MCF 10A (cell line): Measurements from ENCODE around the gene SP140. TPM values are rescaled to one million over a fixed set of nuclear protein-coding genes. Genes with fewer than 3 reads are reported as not detected.
"Not testable (repeated sequence)": the region's sequence is repeated elsewhere in the genome, so short reads cannot be mapped to it uniquely, and the experiment has no call there.

Experiments
- BruUV-seq: library from RNA; stranded (reverse); fragments of 400-500 nt; replicated peaks from 2 replicates; lab custom pipeline; 2021; lab: Mats Ljungman, UMichigan
- CTCF ChIA-PET: fragments of 300-600 bp; sonication (Branson Sonifier 250); formaldehyde crosslinking; extraction: SDS; loops from one replicate; lab custom pipeline; 2021; ENCODE audit warnings: antibody characterized with exemption, inconsistent platforms; lab: Yijun Ruan, JAX
- POLR2A ChIA-PET: fragments of 300-600, 350-650 bp; sonication (Branson Sonifier 250); formaldehyde crosslinking; extraction: SDS; loops from one replicate; lab custom pipeline; 2020; ENCODE audit warnings: antibody characterized with exemption, inconsistent platforms; lab: Yijun Ruan, JAX
- DNase-seq: peaks from one replicate; pipeline ENCODE4 v3.0.0-alpha.2; 2018; ENCODE audit not compliant: unreplicated experiment
- H3K27ac Mint-ChIP-seq: one replicate; pipeline ENCODE4 v1.8.0; 2022; ENCODE audit warnings: mild to moderate bottlenecking, low read depth, mixed read lengths; ENCODE audit not compliant: unreplicated experiment
- H3K27me3 Mint-ChIP-seq: one replicate; pipeline ENCODE4 v1.8.0; 2022; ENCODE audit warnings: mixed read lengths; ENCODE audit not compliant: insufficient read depth, unreplicated experiment
- H3K36me3 Mint-ChIP-seq: one replicate; pipeline ENCODE4 v1.8.0; 2022; ENCODE audit warnings: mild to moderate bottlenecking, moderate library complexity, mixed read lengths; ENCODE audit not compliant: insufficient read depth, unreplicated experiment
- H3K4me1 Mint-ChIP-seq: one replicate; pipeline ENCODE4 v1.8.0; 2022; ENCODE audit warnings: mixed read lengths; ENCODE audit not compliant: insufficient read depth, unreplicated experiment
- H3K4me3 Mint-ChIP-seq: one replicate; pipeline ENCODE4 v1.8.0; 2022; ENCODE audit warnings: mild to moderate bottlenecking, moderate library complexity, mixed read lengths; ENCODE audit not compliant: unreplicated experiment
- H3K9me3 Mint-ChIP-seq: one replicate; pipeline ENCODE4 v1.8.0; 2022; ENCODE audit warnings: mixed read lengths; ENCODE audit not compliant: unreplicated experiment
- intact Hi-C: fragments of 100-400 bp; cut with micrococcal nuclease; formaldehyde crosslinking; loops from 2 replicates; pipeline ENCODE4 v1.14.1; 2022
- total RNA-seq: library from RNA; stranded (reverse); gene quantifications from 2 replicates; pipeline ENCODE4 v1.2.3, GENCODE V29; 2022
- TF ChIP-seq, protein P1 (sequence below): fragments of 200-600 bp; IDR thresholded peaks from one replicate; pipeline ENCODE4 v1.8.0; 2022; ENCODE audit warnings: antibody characterized with exemption, mild to moderate bottlenecking; ENCODE audit not compliant: unreplicated experiment

Gene SP140
- total RNA-seq, 1 experiment from 2014 or later = not detected

DNA sequence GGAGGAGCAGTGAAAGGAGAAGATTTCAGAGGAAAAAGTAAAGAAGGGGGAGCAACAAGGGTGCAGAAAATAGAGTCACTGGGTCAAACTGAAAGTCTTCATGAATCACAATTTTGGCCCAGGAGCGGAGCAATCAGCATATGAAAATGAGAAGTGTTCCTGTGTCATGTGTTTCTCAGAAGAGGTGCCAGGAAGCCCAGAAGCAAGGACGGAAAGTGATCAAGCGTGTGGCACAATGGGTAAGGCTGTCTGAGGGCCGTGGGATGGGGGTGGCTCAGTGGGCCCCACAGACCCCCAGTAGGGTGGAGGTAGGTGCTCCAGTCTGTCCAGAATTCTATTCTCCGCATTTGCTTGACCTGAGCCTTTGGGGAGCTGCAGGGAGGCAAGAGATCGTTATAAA is 44.2 kb downstream of the SP140 start:
- H3K9me3 Mint-ChIP-seq = peaks cover 18% of the 10 kb centered on the region

GRCh38 chr2:230282936-230283335 is 57.4 kb downstream of the SP140 start:
- Mint-ChIP-seq H3K36me3 (no peaks in the 10 kb centered on the region), H3K9me3 (no peaks in the 10 kb centered on the region), H3K4me3 (no peak overlapping the region), H3K27me3 (peaks cover 28% of the 10 kb centered on the region), H3K27ac (no peak overlapping the region), H3K4me1 (no peaks in the 10 kb centered on the region)
- BruUV-seq = no TSS peak
- CTCF ChIA-PET = no interaction called here
- POLR2A ChIA-PET = no interaction called here
- intact Hi-C loops = no loop called here
- TF ChIP-seq, protein P1, sequence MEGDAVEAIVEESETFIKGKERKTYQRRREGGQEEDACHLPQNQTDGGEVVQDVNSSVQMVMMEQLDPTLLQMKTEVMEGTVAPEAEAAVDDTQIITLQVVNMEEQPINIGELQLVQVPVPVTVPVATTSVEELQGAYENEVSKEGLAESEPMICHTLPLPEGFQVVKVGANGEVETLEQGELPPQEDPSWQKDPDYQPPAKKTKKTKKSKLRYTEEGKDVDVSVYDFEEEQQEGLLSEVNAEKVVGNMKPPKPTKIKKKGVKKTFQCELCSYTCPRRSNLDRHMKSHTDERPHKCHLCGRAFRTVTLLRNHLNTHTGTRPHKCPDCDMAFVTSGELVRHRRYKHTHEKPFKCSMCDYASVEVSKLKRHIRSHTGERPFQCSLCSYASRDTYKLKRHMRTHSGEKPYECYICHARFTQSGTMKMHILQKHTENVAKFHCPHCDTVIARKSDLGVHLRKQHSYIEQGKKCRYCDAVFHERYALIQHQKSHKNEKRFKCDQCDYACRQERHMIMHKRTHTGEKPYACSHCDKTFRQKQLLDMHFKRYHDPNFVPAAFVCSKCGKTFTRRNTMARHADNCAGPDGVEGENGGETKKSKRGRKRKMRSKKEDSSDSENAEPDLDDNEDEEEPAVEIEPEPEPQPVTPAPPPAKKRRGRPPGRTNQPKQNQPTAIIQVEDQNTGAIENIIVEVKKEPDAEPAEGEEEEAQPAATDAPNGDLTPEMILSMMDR = no peak
- DNase-seq = no peak

More for the DNA sequence above, 44.2 kb downstream of the SP140 start:
- TF ChIP-seq, protein P1 = no peak
- Mint-ChIP-seq H3K27ac (no peak overlapping the region), H3K27me3 (peaks cover 10% of the 10 kb centered on the region), H3K4me3 (no peak overlapping the region), H3K36me3 (no peaks in the 10 kb centered on the region), H3K4me1 (no peaks in the 10 kb centered on the region)
- POLR2A ChIA-PET = no interaction called here
- BruUV-seq = no TSS peak
- intact Hi-C loops = no loop called here
- no peak for DNase-seq
- CTCF ChIA-PET = no interaction called here

DNA sequence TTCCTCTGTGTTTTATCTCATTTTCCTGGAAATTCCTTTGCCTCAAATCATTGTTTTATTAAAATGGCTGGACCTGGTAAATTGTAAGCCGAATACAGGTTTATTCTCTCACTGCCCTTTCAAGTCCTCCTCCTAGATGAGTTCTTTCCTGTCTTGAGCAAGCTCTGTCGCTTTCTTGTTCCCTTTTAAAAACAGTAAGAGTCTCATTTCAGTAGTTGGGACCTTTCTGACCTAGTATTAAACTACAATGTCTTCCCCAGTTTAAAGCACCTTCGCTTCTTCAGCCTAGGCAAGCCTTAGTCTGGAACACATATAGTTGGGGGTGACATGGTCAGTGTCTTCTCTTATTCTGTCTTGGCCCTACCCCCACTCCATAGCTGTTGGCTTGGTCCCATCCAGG is 60.5 kb downstream of the SP140 start:
- CTCF ChIA-PET = no interaction called here
- Mint-ChIP-seq H3K4me1 (no peaks in the 10 kb centered on the region), H3K9me3 (peaks cover 7% of the 10 kb centered on the region), H3K27me3 (peaks cover 21% of the 10 kb centered on the region), H3K27ac (no peak overlapping the region), H3K4me3 (no peak overlapping the region), H3K36me3 (no peaks in the 10 kb centered on the region)
- TF ChIP-seq, protein P1 = no peak
- POLR2A ChIA-PET = no interaction called here
- BruUV-seq = no TSS peak
- no peak for DNase-seq
- intact Hi-C loops = no loop called here

- H3K9me3 Mint-ChIP-seq, H3K36me3 Mint-ChIP-seq, BruUV-seq, H3K27ac Mint-ChIP-seq, H3K4me1 Mint-ChIP-seq, CTCF ChIA-PET, H3K4me3 Mint-ChIP-seq, intact Hi-C loops: not testable (repeated sequence)
- POLR2A ChIA-PET = interaction anchor here (0.8 kb wide), 1 partner anchor 11 kb away, joined by 3 read pairs; no protein-coding TSS in a partner anchor
- peaks cover 10% of the 10 kb centered on the region for H3K27me3 Mint-ChIP-seq
- peak; percentile 56 for DNase-seq
Observed at GRCh38 chr2:230289311-230289710, 63.8 kb downstream of the SP140 start.

DNA sequence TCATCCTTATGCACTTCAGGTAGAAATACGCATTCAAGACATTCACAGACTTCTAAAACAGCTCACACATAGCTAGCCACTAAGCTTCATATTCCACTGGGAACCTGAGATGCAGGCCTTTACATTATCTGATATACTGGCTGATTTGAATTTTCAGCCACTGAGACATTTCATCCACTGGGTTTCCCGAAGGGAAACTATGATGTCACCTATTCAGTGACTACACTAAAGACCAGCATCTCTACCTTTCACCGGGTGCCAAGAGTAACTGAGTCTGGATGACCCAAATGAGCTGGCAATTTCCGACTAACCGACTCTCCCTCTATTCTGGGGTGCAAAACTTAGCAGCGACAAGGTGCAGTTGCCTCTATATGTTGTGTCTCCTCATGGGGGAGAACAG is 69.7 kb downstream of the SP140 start:
- Mint-ChIP-seq H3K27ac (no peak overlapping the region), H3K9me3 (peaks cover 10% of the 10 kb centered on the region), H3K4me3 (no peak overlapping the region), H3K36me3 (no peaks in the 10 kb centered on the region), H3K27me3 (no peaks in the 10 kb centered on the region), H3K4me1 (no peaks in the 10 kb centered on the region)
- CTCF ChIA-PET = interaction anchor here (0.7 kb wide), 1 partner anchor 142 kb away, joined by 3 read pairs; no protein-coding TSS in a partner anchor
- no peak for DNase-seq
- TF ChIP-seq, protein P1 = no peak
- intact Hi-C loops = no loop called here
- BruUV-seq = no TSS peak
- POLR2A ChIA-PET = no interaction called here
